HG02943 (cell line): ENCODE measurements around the gene CHAT.

Experiments used
- ATAC-seq: cut with Tn5 transposase; IDR thresholded peaks from one replicate; pipeline ENCODE4 v1.9.1; 2021; ENCODE audit warnings: mild to moderate bottlenecking, low read depth, moderate library complexity; ENCODE audit not compliant: unreplicated experiment

CHAT gene

GRCh38 chr10:49613882-49614241 is at the start of gene CHAT:
Gene CHAT (plus strand): TSS chr10:49614037. CDS start chr10:49614190, 153 bp downstream.
- no peak for ATAC-seq

GRCh38 chr10:49564461-49565009 is 49.3 kb upstream of the CHAT start:
- ATAC-seq, result no peak

- no peak for ATAC-seq
These were observed 46.0 kb upstream of the CHAT start for GRCh38 chr10:49567810-49568209.

GRCh38 chr10:49568235-49568634 is 45.6 kb upstream of the CHAT start:
- ATAC-seq, result no peak

- ATAC-seq, result no peak
These were observed 44.7 kb upstream of the CHAT start for GRCh38 chr10:49569031-49569631.

GRCh38 chr10:49571388-49571787 is 42.4 kb upstream of the CHAT start:
- ATAC-seq, result no peak

GRCh38 chr10:49572594-49573114 is 41.2 kb upstream of the CHAT start:
- no peak for ATAC-seq

- no peak for ATAC-seq
These were observed 38.3 kb upstream of the CHAT start for GRCh38 chr10:49575489-49576072.

GRCh38 chr10:49577182-49577925 is 36.5 kb upstream of the CHAT start:
- no peak for ATAC-seq

GRCh38 chr10:49578392-49578791 is 35.4 kb upstream of the CHAT start:
- no peak for ATAC-seq

- ATAC-seq, result no peak
These were observed 34.2 kb upstream of the CHAT start for GRCh38 chr10:49579621-49580020.

GRCh38 chr10:49585387-49585786 is 28.4 kb upstream of the CHAT start:
- ATAC-seq, result no peak

- ATAC-seq, result no peak
These were observed 25.9 kb upstream of the CHAT start for GRCh38 chr10:49587981-49588380.

- ATAC-seq, result no peak
These were observed 20.9 kb upstream of the CHAT start for GRCh38 chr10:49592726-49593563.

- ATAC-seq, result no peak
These were observed 20.3 kb upstream of the CHAT start for GRCh38 chr10:49593564-49593875.

- no peak for ATAC-seq
These were observed 19.8 kb upstream of the CHAT start for GRCh38 chr10:49593998-49594397.

GRCh38 chr10:49594594-49594993 is 19.2 kb upstream of the CHAT start:
- no peak for ATAC-seq

- no peak for ATAC-seq
These were observed 18.7 kb upstream of the CHAT start for GRCh38 chr10:49595003-49595712.

- no peak for ATAC-seq
These were observed 17.9 kb upstream of the CHAT start for GRCh38 chr10:49595713-49596492.

- no peak for ATAC-seq
These were observed 17.4 kb upstream of the CHAT start for GRCh38 chr10:49596493-49596809.
